Measurements from ENCODE around the gene KRTAP6-2. TPM values are rescaled to one million over a fixed set of nuclear protein-coding genes. Genes with fewer than 3 reads are reported as not detected.

KRTAP6-2 gene
- total and polyA plus RNA-seq, 2 of the 13 experiments (the other 11 are each of a cell fraction or from before 2014, with no cell fraction given) = not detected

DNA sequence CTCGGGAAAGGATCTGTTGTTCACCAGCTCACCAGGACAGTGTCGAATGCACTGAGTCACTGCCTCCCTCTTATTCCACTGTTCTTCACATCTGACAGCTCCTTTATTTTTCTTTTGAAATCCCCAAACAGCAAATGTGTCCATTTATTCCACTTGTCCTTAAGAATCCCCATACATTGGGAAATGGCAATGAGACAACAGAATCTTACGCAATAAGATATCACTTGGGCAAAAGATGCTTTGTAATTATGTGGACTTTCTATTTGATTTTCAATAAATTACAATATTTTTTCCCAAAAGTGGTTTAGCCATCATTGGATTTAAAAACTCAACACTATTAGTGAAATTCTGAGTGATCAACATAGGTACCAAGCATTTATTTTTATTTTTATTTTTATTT lies 40.0 kb upstream of the KRTAP6-2 start:
- TF ChIP-seq CEBPB (IDR thresholded peaks at IDR 0.05; ENCODE audit: borderline replicate concordance, low read depth, low read length) = peak; percentile 70
- TF ChIP-seq, protein P1, sequence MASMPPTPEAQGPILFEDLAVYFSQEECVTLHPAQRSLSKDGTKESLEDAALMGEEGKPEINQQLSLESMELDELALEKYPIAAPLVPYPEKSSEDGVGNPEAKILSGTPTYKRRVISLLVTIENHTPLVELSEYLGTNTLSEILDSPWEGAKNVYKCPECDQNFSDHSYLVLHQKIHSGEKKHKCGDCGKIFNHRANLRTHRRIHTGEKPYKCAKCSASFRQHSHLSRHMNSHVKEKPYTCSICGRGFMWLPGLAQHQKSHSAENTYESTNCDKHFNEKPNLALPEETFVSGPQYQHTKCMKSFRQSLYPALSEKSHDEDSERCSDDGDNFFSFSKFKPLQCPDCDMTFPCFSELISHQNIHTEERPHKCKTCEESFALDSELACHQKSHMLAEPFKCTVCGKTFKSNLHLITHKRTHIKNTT (CRISPR knock-in tag; IDR thresholded peaks at IDR 0.05) = no peak
- CTCF ChIA-PET (ENCODE audit: low intra/inter-chr PET ratio, low total read pairs) = no interaction called here
- BruUV-seq (replicated peaks) = no TSS peak
- intact Hi-C loops (cut with micrococcal nuclease; ENCODE audit: unreplicated experiment) (no loop called here), in situ Hi-C loops (cut with HindIII; ENCODE audit: extremely low pct_ligation_motif_present, low pct_unique_long_range_greater_than_20kb) (no loop called here)
- POLR2A ChIA-PET = no interaction called here
- Histone ChIP-seq H3K79me2 (ENCODE audit: insufficient read depth, low read length) (no peaks in the 10 kb centered on the region), H2AFZ (ENCODE audit: low read length) (no peak overlapping the region), H3K4me2 (ENCODE audit: low read depth, low read length) (no peak overlapping the region), H4K20me1 (ENCODE audit: insufficient read depth, low read length) (no peaks in the 10 kb centered on the region), H3K27me3 (ENCODE audit: control insufficient read depth in 1 of 2, insufficient read depth in 2 of 2, low read length in 2 of 2) (no peaks in the 10 kb centered on the region), H3K4me3 (replicated peaks in 1 of 3; ENCODE audit: insufficient read depth in 1 of 3, low read depth in 2 of 3, low read length in 3 of 3) (no peak overlapping the region), H3K4me1 (ENCODE audit: insufficient read depth, low read length) (no peaks in the 10 kb centered on the region), H3K36me3 (replicated peaks in 1 of 2; ENCODE audit: control insufficient read depth in 1 of 2, insufficient read depth in 2 of 2, low read length in 2 of 2) (no peaks in the 10 kb centered on the region), H3K9ac (ENCODE audit: insufficient read depth, low read depth, low read length) (no peak overlapping the region), H3K9me3 (ENCODE audit: low read length) (peaks cover 79% of the 10 kb centered on the region), H3K27ac (ENCODE audit: extremely low read length, insufficient read depth, low read length) (no peak overlapping the region)
- DNase-seq (ENCODE audit: low spot score) = no peak
- 11% methylated on average over 3 of the region's 3 CpGs for WGBS (ENCODE audit: low lambda C conversion rate)
- FAIRE-seq = no peak
- ATAC-seq = no peak

DNA sequence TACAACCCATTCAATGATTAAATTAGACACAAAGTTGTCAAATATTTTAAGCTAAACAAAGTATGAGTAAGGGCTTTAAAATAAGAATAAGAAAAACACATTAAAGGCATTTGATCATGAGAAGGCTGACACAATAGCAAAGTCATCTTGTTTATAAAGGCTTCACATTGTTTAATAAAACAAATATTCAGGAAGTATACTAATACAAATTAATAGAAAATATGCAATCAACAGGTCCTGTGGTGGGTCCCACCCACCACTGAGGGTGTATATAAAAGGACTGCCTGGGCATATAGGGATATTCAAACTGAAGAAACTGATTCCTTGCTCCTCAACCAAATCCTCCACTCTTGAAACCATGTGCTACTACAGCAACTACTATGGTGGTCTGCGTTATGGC lies 36.2 kb upstream of the KRTAP6-2 start, which contains the start of gene KRTAP20-2:
KRTAP20-2 (plus strand) TSS at position 301 of the 400 bp plus-strand sequence; CDS start at position 359, 58 bp downstream.
- in situ Hi-C loops (cut with HindIII; ENCODE audit: extremely low pct_ligation_motif_present, low pct_unique_long_range_greater_than_20kb) = no loop called here
- ChIA-PET CTCF (ENCODE audit: low intra/inter-chr PET ratio, low total read pairs) (no interaction called here), POLR2A (no interaction called here)
- ATAC-seq = no peak
- DNase-seq (ENCODE audit: low spot score) = no peak
- Histone ChIP-seq H3K4me1 (ENCODE audit: insufficient read depth, low read length) (no peaks in the 10 kb centered on the region), H3K27me3 (ENCODE audit: control insufficient read depth in 1 of 2, insufficient read depth in 2 of 2, low read length in 2 of 2) (no peaks in the 10 kb centered on the region), H3K4me2 (ENCODE audit: low read depth, low read length) (no peak within 1 kb of the TSS), H3K36me3 (replicated peaks in 1 of 2; ENCODE audit: control insufficient read depth in 1 of 2, insufficient read depth in 2 of 2, low read length in 2 of 2) (no peaks in the 10 kb centered on the region), H3K27ac (ENCODE audit: extremely low read length, insufficient read depth, low read length) (no peak within 1 kb of the TSS), H3K9ac (ENCODE audit: insufficient read depth, low read depth, low read length) (no peak within 1 kb of the TSS), H3K79me2 (ENCODE audit: insufficient read depth, low read length) (no peaks in the 10 kb centered on the region), H4K20me1 (ENCODE audit: insufficient read depth, low read length) (no peaks in the 10 kb centered on the region), H2AFZ (ENCODE audit: low read length) (no peak within 1 kb of the TSS), H3K4me3 (replicated peaks in 1 of 3; ENCODE audit: insufficient read depth in 1 of 3, low read depth in 2 of 3, low read length in 3 of 3) (no peak within 1 kb of the TSS), H3K9me3 (ENCODE audit: low read length) (peaks cover 83% of the 10 kb centered on the region)
- intact Hi-C loops (cut with micrococcal nuclease; ENCODE audit: unreplicated experiment) = no loop called here
- WGBS (ENCODE audit: low lambda C conversion rate) = 0% methylated on average over 1 of the region's 1 CpG
- no peak for FAIRE-seq
- BruUV-seq (replicated peaks) = no TSS peak
- TF ChIP-seq ZNF546 (CRISPR knock-in tag; conservative IDR thresholded peaks at IDR 0.05) (no peak), ESRRA (CRISPR knock-in tag; IDR thresholded peaks at IDR 0.05; ENCODE audit: low read depth) (no peak), NFE2L1 (CRISPR knock-in tag; IDR thresholded peaks at IDR 0.05; ENCODE audit: borderline replicate concordance) (no peak), ZNF337 (CRISPR knock-in tag; IDR thresholded peaks at IDR 0.05; ENCODE audit: borderline replicate concordance, low read depth) (no peak), ZNF333 (CRISPR knock-in tag; IDR thresholded peaks at IDR 0.05; ENCODE audit: borderline replicate concordance) (no peak), RORA (CRISPR knock-in tag; IDR thresholded peaks at IDR 0.05) (no peak), STAG1 (CRISPR knock-in tag; IDR thresholded peaks at IDR 0.05) (no peak), PRPF4 (IDR thresholded peaks at IDR 0.05; ENCODE audit: low read depth, low read length, poor library complexity, severe bottlenecking) (no peak), ZNF224 (CRISPR knock-in tag; IDR thresholded peaks at IDR 0.05) (no peak), CBX5 (CRISPR knock-in tag; IDR thresholded peaks at IDR 0.05; ENCODE audit: borderline replicate concordance) (no peak)
- TF ChIP-seq, protein P2, sequence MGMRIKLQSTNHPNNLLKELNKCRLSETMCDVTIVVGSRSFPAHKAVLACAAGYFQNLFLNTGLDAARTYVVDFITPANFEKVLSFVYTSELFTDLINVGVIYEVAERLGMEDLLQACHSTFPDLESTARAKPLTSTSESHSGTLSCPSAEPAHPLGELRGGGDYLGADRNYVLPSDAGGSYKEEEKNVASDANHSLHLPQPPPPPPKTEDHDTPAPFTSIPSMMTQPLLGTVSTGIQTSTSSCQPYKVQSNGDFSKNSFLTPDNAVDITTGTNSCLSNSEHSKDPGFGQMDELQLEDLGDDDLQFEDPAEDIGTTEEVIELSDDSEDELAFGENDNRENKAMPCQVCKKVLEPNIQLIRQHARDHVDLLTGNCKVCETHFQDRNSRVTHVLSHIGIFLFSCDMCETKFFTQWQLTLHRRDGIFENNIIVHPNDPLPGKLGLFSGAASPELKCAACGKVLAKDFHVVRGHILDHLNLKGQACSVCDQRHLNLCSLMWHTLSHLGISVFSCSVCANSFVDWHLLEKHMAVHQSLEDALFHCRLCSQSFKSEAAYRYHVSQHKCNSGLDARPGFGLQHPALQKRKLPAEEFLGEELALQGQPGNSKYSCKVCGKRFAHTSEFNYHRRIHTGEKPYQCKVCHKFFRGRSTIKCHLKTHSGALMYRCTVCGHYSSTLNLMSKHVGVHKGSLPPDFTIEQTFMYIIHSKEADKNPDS (CRISPR knock-in tag; IDR thresholded peaks at IDR 0.05) = no peak
- TF ChIP-seq, protein P3, sequence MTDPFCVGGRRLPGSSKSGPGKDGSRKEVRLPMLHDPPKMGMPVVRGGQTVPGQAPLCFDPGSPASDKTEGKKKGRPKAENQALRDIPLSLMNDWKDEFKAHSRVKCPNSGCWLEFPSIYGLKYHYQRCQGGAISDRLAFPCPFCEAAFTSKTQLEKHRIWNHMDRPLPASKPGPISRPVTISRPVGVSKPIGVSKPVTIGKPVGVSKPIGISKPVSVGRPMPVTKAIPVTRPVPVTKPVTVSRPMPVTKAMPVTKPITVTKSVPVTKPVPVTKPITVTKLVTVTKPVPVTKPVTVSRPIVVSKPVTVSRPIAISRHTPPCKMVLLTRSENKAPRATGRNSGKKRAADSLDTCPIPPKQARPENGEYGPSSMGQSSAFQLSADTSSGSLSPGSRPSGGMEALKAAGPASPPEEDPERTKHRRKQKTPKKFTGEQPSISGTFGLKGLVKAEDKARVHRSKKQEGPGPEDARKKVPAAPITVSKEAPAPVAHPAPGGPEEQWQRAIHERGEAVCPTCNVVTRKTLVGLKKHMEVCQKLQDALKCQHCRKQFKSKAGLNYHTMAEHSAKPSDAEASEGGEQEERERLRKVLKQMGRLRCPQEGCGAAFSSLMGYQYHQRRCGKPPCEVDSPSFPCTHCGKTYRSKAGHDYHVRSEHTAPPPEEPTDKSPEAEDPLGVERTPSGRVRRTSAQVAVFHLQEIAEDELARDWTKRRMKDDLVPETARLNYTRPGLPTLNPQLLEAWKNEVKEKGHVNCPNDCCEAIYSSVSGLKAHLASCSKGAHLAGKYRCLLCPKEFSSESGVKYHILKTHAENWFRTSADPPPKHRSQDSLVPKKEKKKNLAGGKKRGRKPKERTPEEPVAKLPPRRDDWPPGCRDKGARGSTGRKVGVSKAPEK (CRISPR knock-in tag; IDR thresholded peaks at IDR 0.05; ENCODE audit: borderline replicate concordance) = no peak

All from HepG2 (cell line).